Ishikawa (cell line): ENCODE results near the gene ERBB4.

Experiments
- CEBPB ChIP-seq: IDR thresholded peaks from 2 replicates; pipeline ENCODE4 v1.6.1; 2012
- CREB1 ChIP-seq: IDR thresholded peaks from 2 replicates; pipeline ENCODE4 v1.6.1; 2012; ENCODE audit warnings: low read depth
- EGR1 ChIP-seq: IDR thresholded peaks from 2 replicates; pipeline ENCODE4 v1.6.1; 2012
- EP300 ChIP-seq: IDR thresholded peaks from 2 replicates; pipeline ENCODE4 v1.6.1; 2012; ENCODE audit warnings: borderline replicate concordance
- FOXM1 ChIP-seq: IDR thresholded peaks from 2 replicates; pipeline ENCODE4 v1.6.1; 2012; ENCODE audit warnings: low read depth, borderline replicate concordance
- MAX ChIP-seq: IDR thresholded peaks from 2 replicates; pipeline ENCODE4 v1.6.1; 2012
- NFIC ChIP-seq: IDR thresholded peaks from 2 replicates; pipeline ENCODE4 v1.6.1; 2012
- RAD21 ChIP-seq: IDR thresholded peaks from 2 replicates; pipeline ENCODE4 v1.6.1; 2012; ENCODE audit warnings: low read depth
- REST ChIP-seq: IDR thresholded peaks from 2 replicates; pipeline ENCODE4 v1.6.1; 2012; ENCODE audit warnings: low read depth, mild to moderate bottlenecking
- TAF1 ChIP-seq: IDR thresholded peaks from 2 replicates; pipeline ENCODE4 v1.6.1; 2012; ENCODE audit warnings: low read depth, mild to moderate bottlenecking
- TCF12 ChIP-seq: IDR thresholded peaks from 2 replicates; pipeline ENCODE4 v1.6.1; 2012; ENCODE audit warnings: low read depth
- TEAD4 ChIP-seq: IDR thresholded peaks from 2 replicates; pipeline ENCODE4 v1.6.1; 2012
- YY1 ChIP-seq: IDR thresholded peaks from 2 replicates; pipeline ENCODE4 v1.6.1; 2012; ENCODE audit warnings: low read depth
- ZBTB7A ChIP-seq: IDR thresholded peaks from 2 replicates; pipeline ENCODE4 v1.6.1; 2012; ENCODE audit warnings: low read depth
- TF ChIP-seq, protein P1 (sequence below): IDR thresholded peaks from 2 replicates; pipeline ENCODE4 v1.6.1; 2012

The ERBB4 gene

GRCh38 chr2:212392043-212392442, 146.6 kb downstream of the ERBB4 start:
- TF ChIP-seq ZBTB7A (no peak), TCF12 (no peak), FOXM1 (no peak), REST (no peak), MAX (no peak), RAD21 (no peak), YY1 (no peak), TEAD4 (no peak), TAF1 (no peak), EGR1 (no peak), EP300 (no peak), CEBPB (no peak), NFIC (no peak), CREB1 (no peak)
- TF ChIP-seq, protein P1, sequence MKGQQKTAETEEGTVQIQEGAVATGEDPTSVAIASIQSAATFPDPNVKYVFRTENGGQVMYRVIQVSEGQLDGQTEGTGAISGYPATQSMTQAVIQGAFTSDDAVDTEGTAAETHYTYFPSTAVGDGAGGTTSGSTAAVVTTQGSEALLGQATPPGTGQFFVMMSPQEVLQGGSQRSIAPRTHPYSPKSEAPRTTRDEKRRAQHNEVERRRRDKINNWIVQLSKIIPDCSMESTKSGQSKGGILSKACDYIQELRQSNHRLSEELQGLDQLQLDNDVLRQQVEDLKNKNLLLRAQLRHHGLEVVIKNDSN = no peak

- TF ChIP-seq FOXM1 (no peak), TCF12 (no peak), RAD21 (no peak), REST (no peak), CEBPB (no peak), YY1 (no peak), NFIC (no peak), TEAD4 (no peak), ZBTB7A (no peak)
Observed at GRCh38 chr2:212387146-212387545, 151.5 kb downstream of the ERBB4 start.

GRCh38 chr2:212385241-212385640, 153.4 kb downstream of the ERBB4 start:
- no peak for TF ChIP-seq FOXM1
- TF ChIP-seq TCF12 = no peak
- no peak for TF ChIP-seq REST
- no peak for TF ChIP-seq CEBPB
- no peak for TF ChIP-seq EGR1

DNA sequence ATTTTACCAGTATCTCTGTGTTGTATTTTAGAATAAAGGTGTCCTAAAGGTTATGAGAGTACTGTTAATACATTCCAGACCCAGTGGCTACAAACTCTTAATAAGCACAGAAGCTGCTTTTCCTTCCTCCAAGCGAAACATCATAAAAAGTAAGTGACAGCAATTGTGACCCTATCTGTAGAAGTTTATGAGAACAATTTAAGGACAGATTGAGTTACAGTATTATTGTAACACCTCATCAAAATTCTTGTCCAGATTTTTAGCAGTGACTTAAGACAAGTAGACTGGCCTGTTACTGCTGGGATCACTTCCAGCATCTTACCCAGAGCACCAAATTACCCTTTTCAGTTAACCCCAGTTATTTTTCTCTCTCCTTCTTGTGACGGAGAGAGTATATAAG, 154.6 kb downstream of the ERBB4 start:
- TF ChIP-seq RAD21 = no peak
- TF ChIP-seq CREB1 = no peak
- TF ChIP-seq, protein P1 = no peak
- TF ChIP-seq NFIC = no peak
- no peak for TF ChIP-seq MAX
- TF ChIP-seq EP300 = no peak
- no peak for TF ChIP-seq YY1
- no peak for TF ChIP-seq REST
- no peak for TF ChIP-seq ZBTB7A
- TF ChIP-seq TCF12 = no peak
- no peak for TF ChIP-seq FOXM1
- TF ChIP-seq TAF1 = no peak
- TF ChIP-seq EGR1 = no peak
